Body of pancreas (tissue), 4 donors: Measurements from ENCODE around the gene IDI2.

Experiments used
- CTCF ChIP-seq, 7 experiments: fragments of 450-650 bp in 4 of 7; fragments of 200-600 bp in 3 of 7; sonication (generic) in 3 of 7; IDR thresholded peaks; one replicate each; pipeline ENCODE4 v1.5.1; 2016 to 2019; ENCODE audit warnings: antibody characterized with exemption in 7 of 7
- POLR2A ChIP-seq, 3 donors: fragments of 450-650 bp; IDR thresholded peaks; one replicate each; pipeline ENCODE4 v1.6.1; 2016; ENCODE audit warnings: antibody characterized with exemption in 3 of 3, mild to moderate bottlenecking in 2 of 3

DNA sequence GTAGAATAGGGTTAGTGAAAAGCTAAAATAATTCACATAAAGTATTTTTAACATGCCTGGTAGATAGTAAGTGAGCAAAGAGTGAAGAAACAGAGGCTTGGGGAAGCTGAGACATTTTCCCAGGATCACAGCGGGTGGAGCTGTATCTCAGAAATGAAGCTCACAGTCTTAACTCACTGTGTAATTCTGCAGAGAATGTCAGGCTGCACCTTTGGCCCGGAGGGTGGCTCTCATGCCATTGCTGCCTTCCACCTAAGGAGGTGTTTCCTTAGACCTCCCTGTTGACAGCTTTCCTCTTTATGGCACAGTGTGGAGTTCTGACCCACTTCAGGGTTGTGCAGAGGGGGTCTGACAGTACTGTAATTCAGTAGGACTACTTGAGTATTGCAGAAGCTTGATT is 40.3 kb downstream of the IDI2 start:
- no peak for TF ChIP-seq CTCF (IDR thresholded peaks at IDR 0.05)
- no peak for TF ChIP-seq POLR2A (IDR thresholded peaks at IDR 0.05)
